Measurements from ENCODE around the gene CSTPP1.

The CSTPP1 gene

GRCh38 chr11:46912526-46913150, 23.9 kb upstream of the CSTPP1 start:
- peaks cover 15% of the 10 kb centered on the region for H3K4me1 ChIP-seq (ENCODE audit: insufficient read depth, insufficient read length)
- peak overlapping the region; percentile 66 for H3K9ac ChIP-seq (ENCODE audit: insufficient read length, low read depth)
- H3K27me3 ChIP-seq (ENCODE audit: insufficient read depth, insufficient read length): no peaks in the 10 kb centered on the region
- no peak for TF ChIP-seq ZNF274 (IDR thresholded peaks at IDR 0.05; ENCODE audit: low read depth, low read length)
- TF ChIP-seq YY1 (IDR thresholded peaks at IDR 0.05; ENCODE audit: insufficient read depth, insufficient read length): no peak
- no peak for TF ChIP-seq SUZ12 (IDR thresholded peaks at IDR 0.05; ENCODE audit: extremely low read depth, insufficient read depth, insufficient read length)
- no peaks in the 10 kb centered on the region for H3K9me3 ChIP-seq (ENCODE audit: insufficient read depth, low read length)
- peak overlapping the region; percentile 27 for H3K4me3 ChIP-seq (ENCODE audit: insufficient read length, low read depth)
- peak; percentile 89 for DNase-seq (ENCODE audit: low read depth, low spot score)
- peaks cover 32% of the 10 kb centered on the region for H3K36me3 ChIP-seq (ENCODE audit: insufficient read depth, insufficient read length, low read length)

DNA sequence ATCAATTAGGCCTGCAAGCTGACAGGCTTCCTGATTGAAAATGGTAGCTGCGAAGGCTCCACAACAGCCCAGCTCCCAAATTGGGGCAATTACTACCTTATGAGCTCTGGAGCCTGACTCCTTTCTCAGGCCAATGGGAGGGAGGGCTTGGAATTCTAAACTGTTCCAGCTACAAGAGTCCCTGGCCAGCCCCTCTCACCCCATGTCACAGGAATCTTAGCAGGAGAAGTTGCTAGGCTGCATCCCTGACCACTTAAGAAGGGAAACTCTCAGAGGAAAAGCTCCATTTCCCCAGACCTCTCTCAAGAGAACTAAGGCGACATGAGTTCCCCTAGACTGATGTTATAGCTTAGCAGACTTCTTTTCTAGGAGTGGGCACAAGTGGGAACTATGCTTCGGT, 23.1 kb upstream of the CSTPP1 start:
- no peaks in the 10 kb centered on the region for H3K9me3 ChIP-seq (ENCODE audit: insufficient read depth, low read length)
- peaks cover 15% of the 10 kb centered on the region for H3K4me1 ChIP-seq (ENCODE audit: insufficient read depth, insufficient read length)
- peak; percentile 50 for DNase-seq (ENCODE audit: low read depth, low spot score)
- H3K36me3 ChIP-seq (ENCODE audit: insufficient read depth, insufficient read length, low read length): peaks cover 31% of the 10 kb centered on the region
- peak overlapping the region; percentile 66 for H3K9ac ChIP-seq (ENCODE audit: insufficient read length, low read depth)
- no peaks in the 10 kb centered on the region for H3K27me3 ChIP-seq (ENCODE audit: insufficient read depth, insufficient read length)
- H3K4me3 ChIP-seq (ENCODE audit: insufficient read length, low read depth): peak overlapping the region; percentile 27
- TF ChIP-seq YY1 (IDR thresholded peaks at IDR 0.05; ENCODE audit: insufficient read depth, insufficient read length) (no peak), SUZ12 (IDR thresholded peaks at IDR 0.05; ENCODE audit: extremely low read depth, insufficient read depth, insufficient read length) (no peak), ZNF274 (IDR thresholded peaks at IDR 0.05; ENCODE audit: low read depth, low read length) (no peak)

DNA sequence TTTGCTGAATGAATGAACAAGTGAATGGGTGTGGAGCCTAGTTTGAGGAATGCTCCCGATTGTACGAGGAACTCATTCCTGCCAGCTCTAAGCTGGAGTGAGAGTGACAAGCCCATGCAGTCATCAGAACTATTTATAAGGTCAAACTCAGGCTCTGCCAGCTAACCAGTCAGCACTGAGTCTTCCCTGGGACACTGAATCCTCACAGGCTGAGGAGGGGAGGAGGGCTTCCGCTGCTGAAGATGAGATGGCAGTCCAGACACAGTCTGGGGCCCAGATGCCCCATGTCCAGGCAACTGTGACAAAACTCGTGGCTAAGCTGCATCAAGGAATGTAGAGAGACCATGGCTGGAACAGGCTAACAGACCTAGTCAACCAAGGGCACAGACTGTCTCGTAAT, 22.2 kb upstream of the CSTPP1 start:
- TF ChIP-seq YY1 (IDR thresholded peaks at IDR 0.05; ENCODE audit: insufficient read depth, insufficient read length): no peak
- no peak for TF ChIP-seq ZNF274 (IDR thresholded peaks at IDR 0.05; ENCODE audit: low read depth, low read length)
- TF ChIP-seq SUZ12 (IDR thresholded peaks at IDR 0.05; ENCODE audit: extremely low read depth, insufficient read depth, insufficient read length): no peak
- Histone ChIP-seq H3K27me3 (ENCODE audit: insufficient read depth, insufficient read length) (no peaks in the 10 kb centered on the region), H3K9ac (ENCODE audit: insufficient read length, low read depth) (peak overlapping the region; percentile 66), H3K4me1 (ENCODE audit: insufficient read depth, insufficient read length) (peaks cover 17% of the 10 kb centered on the region), H3K9me3 (ENCODE audit: insufficient read depth, low read length) (no peaks in the 10 kb centered on the region), H3K36me3 (ENCODE audit: insufficient read depth, insufficient read length, low read length) (peaks cover 25% of the 10 kb centered on the region), H3K4me3 (ENCODE audit: insufficient read length, low read depth) (no peak overlapping the region)
- DNase-seq (ENCODE audit: low read depth, low spot score): no peak

- Histone ChIP-seq H3K9me3 (ENCODE audit: insufficient read depth, low read length) (no peaks in the 10 kb centered on the region), H3K4me3 (ENCODE audit: insufficient read length, low read depth) (no peak overlapping the region), H3K36me3 (ENCODE audit: insufficient read depth, insufficient read length, low read length) (peaks cover 19% of the 10 kb centered on the region), H3K9ac (ENCODE audit: insufficient read length, low read depth) (no peak overlapping the region), H3K4me1 (ENCODE audit: insufficient read depth, insufficient read length) (peaks cover 17% of the 10 kb centered on the region), H3K27me3 (ENCODE audit: insufficient read depth, insufficient read length) (no peaks in the 10 kb centered on the region)
- no peak for DNase-seq (ENCODE audit: low read depth, low spot score)
- no peak for TF ChIP-seq SUZ12 (IDR thresholded peaks at IDR 0.05; ENCODE audit: extremely low read depth, insufficient read depth, insufficient read length)
- no peak for TF ChIP-seq ZNF274 (IDR thresholded peaks at IDR 0.05; ENCODE audit: low read depth, low read length)
- no peak for TF ChIP-seq YY1 (IDR thresholded peaks at IDR 0.05; ENCODE audit: insufficient read depth, insufficient read length)
Observed at GRCh38 chr11:46914910-46915309, 21.7 kb upstream of the CSTPP1 start.

- Histone ChIP-seq H3K36me3 (ENCODE audit: insufficient read depth, insufficient read length, low read length) (peaks cover 15% of the 10 kb centered on the region), H3K9ac (ENCODE audit: insufficient read length, low read depth) (peak overlapping the region; percentile 91)
- DNase-seq (ENCODE audit: low read depth, low spot score): peak; percentile 69
Observed at GRCh38 chr11:46916286-46917108, 20.1 kb upstream of the CSTPP1 start.

DNA sequence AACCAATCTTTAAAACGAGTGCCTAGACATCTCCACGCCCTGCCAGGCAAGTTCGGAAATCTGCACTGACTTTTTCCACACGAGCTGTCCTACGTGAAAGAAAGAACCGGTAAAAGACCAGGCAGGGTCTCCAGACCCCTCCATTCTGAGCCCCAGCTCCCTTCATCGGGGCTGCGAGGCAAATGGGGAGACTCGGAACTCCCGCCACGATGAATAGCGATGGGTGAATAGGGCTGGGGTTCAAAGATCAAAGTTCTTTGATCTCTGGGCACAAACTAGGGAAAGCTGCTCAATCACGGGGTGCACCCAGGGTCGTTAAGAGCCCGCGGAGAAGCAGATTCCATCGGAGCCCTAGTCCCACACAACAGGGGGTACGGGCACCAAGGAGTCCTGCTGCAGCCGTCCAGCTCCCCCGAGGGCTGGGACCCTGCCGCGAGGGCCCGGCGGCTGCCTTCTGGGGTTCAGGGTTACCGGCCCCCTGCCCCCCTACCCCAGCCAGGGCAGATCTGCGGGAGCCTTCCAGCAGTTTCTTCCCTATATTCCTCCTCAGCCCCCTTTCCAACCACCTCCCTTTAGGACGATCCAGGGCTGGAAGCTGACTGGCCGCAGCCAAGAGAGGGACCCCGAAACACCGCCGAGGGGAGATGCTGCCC, 19.3 kb upstream of the CSTPP1 start:
- no peak for DNase-seq (ENCODE audit: low read depth, low spot score)
- Histone ChIP-seq H3K9me3 (ENCODE audit: insufficient read depth, low read length) (no peaks in the 10 kb centered on the region), H3K9ac (ENCODE audit: insufficient read length, low read depth) (peak overlapping the region; percentile 91), H3K4me1 (ENCODE audit: insufficient read depth, insufficient read length) (peaks cover 14% of the 10 kb centered on the region), H3K36me3 (ENCODE audit: insufficient read depth, insufficient read length, low read length) (peaks cover 15% of the 10 kb centered on the region), H3K4me3 (ENCODE audit: insufficient read length, low read depth) (peak overlapping the region; percentile 83), H3K27me3 (ENCODE audit: insufficient read depth, insufficient read length) (no peaks in the 10 kb centered on the region)
- TF ChIP-seq ZNF274 (IDR thresholded peaks at IDR 0.05; ENCODE audit: low read depth, low read length) (no peak), SUZ12 (IDR thresholded peaks at IDR 0.05; ENCODE audit: extremely low read depth, insufficient read depth, insufficient read length) (no peak), YY1 (IDR thresholded peaks at IDR 0.05; ENCODE audit: insufficient read depth, insufficient read length) (no peak)

More at GRCh38 chr11:46916286-46917108, 20.1 kb upstream of the CSTPP1 start:
- peak overlapping the region; percentile 83 for H3K4me3 ChIP-seq (ENCODE audit: insufficient read length, low read depth)
- no peaks in the 10 kb centered on the region for H3K9me3 ChIP-seq (ENCODE audit: insufficient read depth, low read length)
- no peak for TF ChIP-seq ZNF274 (IDR thresholded peaks at IDR 0.05; ENCODE audit: low read depth, low read length)
- TF ChIP-seq YY1 (IDR thresholded peaks at IDR 0.05; ENCODE audit: insufficient read depth, insufficient read length): no peak
- no peak for TF ChIP-seq SUZ12 (IDR thresholded peaks at IDR 0.05; ENCODE audit: extremely low read depth, insufficient read depth, insufficient read length)
- no peaks in the 10 kb centered on the region for H3K27me3 ChIP-seq (ENCODE audit: insufficient read depth, insufficient read length)
- H3K4me1 ChIP-seq (ENCODE audit: insufficient read depth, insufficient read length): peaks cover 17% of the 10 kb centered on the region

DNA sequence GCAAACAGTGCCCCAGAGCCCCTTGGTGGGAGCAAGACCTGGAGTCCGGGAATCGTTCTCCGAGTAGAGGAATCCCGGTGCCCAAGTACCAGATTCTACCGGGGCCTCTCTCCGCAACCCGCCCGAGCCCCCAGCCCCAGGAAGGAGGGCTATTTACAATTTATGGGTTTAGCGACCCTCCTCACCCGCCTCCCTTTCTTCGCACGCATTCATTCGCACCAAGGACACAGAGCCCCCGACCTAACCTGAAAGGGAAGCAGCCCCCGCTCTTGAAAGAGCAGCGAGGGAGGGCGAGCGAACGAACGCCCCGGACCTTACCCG, 18.8 kb upstream of the CSTPP1 start:
- TF ChIP-seq SUZ12 (IDR thresholded peaks at IDR 0.05; ENCODE audit: extremely low read depth, insufficient read depth, insufficient read length) (no peak), ZNF274 (IDR thresholded peaks at IDR 0.05; ENCODE audit: low read depth, low read length) (no peak), YY1 (IDR thresholded peaks at IDR 0.05; ENCODE audit: insufficient read depth, insufficient read length) (no peak)
- Histone ChIP-seq H3K9me3 (ENCODE audit: insufficient read depth, low read length) (no peaks in the 10 kb centered on the region), H3K27me3 (ENCODE audit: insufficient read depth, insufficient read length) (no peaks in the 10 kb centered on the region), H3K9ac (ENCODE audit: insufficient read length, low read depth) (peak overlapping the region; percentile 91), H3K4me3 (ENCODE audit: insufficient read length, low read depth) (peak overlapping the region; percentile 83), H3K4me1 (ENCODE audit: insufficient read depth, insufficient read length) (peaks cover 14% of the 10 kb centered on the region), H3K36me3 (ENCODE audit: insufficient read depth, insufficient read length, low read length) (peaks cover 15% of the 10 kb centered on the region)
- no peak for DNase-seq (ENCODE audit: low read depth, low spot score)
